GM12864 (cell line): ENCODE data around the gene PTPRT.

ENCODE experiments used
- DNase-seq: peaks from one replicate; pipeline ENCODE4 v3.0.0-alpha.2; 2011; ENCODE audit warnings: low read depth
- H3K4me3 ChIP-seq: 2 replicates; pipeline ENCODE4 v1.5.1; 2011; ENCODE audit warnings: mild to moderate bottlenecking, low read depth, low read length, control low read depth
- TF ChIP-seq, protein P1 (sequence below): IDR thresholded peaks from 2 replicates; pipeline ENCODE4 v1.5.1; 2011; ENCODE audit warnings: low read depth, mild to moderate bottlenecking, moderate library complexity, low read length, control low read depth, inconsistent platforms; ENCODE audit errors: missing control alignments

Gene PTPRT

DNA sequence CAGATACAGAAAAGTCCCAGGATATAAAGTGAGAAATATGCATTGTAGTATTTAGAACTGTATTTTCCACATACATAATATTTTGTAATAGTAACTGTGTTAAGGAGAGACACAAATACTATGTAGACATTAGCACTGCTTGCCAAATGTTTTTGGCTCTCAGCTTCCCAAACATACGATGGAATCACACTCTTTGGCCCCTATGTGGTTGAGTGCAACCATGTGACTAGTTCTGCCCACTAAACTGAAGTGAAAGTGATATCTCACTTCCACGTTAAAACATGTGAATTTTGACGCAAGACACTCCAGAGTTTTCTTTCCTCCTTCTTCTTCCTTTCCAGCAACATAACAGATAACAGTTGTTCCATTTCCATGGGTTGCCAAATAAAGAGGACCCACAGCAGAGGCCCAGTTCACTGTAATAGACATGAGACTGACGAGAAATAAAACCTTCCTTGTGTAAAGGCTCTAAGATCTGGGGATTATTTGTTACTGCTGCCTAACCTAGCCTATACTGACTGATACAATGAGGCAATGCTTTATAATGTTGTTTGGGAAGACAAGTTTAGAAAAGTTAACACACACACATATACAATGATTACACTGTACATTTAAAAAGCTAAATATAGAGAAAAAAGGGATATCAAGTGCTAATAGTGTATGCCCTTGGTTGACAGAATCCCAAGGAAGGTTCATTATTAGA, 97.2 kb downstream of the PTPRT start:
- H3K4me3 ChIP-seq: no peak overlapping the region
- TF ChIP-seq, protein P1, sequence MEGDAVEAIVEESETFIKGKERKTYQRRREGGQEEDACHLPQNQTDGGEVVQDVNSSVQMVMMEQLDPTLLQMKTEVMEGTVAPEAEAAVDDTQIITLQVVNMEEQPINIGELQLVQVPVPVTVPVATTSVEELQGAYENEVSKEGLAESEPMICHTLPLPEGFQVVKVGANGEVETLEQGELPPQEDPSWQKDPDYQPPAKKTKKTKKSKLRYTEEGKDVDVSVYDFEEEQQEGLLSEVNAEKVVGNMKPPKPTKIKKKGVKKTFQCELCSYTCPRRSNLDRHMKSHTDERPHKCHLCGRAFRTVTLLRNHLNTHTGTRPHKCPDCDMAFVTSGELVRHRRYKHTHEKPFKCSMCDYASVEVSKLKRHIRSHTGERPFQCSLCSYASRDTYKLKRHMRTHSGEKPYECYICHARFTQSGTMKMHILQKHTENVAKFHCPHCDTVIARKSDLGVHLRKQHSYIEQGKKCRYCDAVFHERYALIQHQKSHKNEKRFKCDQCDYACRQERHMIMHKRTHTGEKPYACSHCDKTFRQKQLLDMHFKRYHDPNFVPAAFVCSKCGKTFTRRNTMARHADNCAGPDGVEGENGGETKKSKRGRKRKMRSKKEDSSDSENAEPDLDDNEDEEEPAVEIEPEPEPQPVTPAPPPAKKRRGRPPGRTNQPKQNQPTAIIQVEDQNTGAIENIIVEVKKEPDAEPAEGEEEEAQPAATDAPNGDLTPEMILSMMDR: no peak
- DNase-seq: no peak

DNA sequence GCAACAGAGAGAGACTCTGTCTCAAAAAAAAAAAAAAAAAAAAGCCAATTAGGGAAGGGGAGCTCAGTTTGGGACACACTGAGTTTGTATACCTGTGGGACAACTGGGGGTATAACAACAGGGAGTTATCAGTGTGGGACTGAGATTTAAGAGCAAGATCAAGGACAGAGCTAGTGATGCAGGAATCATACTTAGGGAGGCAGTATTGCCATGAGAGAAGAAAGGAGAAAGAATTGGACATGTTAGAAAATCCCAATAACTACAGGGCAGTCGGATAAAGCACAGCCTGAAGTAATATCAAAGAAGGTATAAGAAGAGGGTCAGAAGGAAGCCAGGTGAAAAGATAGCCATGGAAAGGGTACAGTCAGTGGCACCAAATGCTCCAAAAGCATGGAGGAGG, 121.2 kb downstream of the PTPRT start:
- no peak overlapping the region for H3K4me3 ChIP-seq
- no peak for DNase-seq
- TF ChIP-seq, protein P1: no peak

DNA sequence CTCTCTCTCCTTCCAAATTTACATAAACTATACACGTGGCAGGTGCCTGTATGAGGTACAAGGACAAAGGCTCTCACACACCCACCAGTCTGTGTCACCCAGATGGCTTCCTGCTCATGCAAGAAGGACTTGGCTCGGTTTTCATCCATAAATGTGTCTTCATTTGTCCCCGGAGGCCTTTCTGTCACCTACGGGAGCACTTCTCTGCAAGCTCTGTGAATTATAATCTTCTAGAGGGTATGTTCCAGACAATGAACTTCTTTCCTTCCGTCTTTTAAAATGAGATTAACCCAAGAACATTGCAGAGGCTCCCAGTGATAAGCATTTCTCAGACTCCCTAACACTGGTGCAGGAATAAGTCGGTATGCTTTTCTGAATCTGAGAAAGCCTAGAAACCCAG, 123.6 kb downstream of the PTPRT start:
- TF ChIP-seq, protein P1: no peak
- DNase-seq: no peak
- H3K4me3 ChIP-seq: no peak overlapping the region

DNA sequence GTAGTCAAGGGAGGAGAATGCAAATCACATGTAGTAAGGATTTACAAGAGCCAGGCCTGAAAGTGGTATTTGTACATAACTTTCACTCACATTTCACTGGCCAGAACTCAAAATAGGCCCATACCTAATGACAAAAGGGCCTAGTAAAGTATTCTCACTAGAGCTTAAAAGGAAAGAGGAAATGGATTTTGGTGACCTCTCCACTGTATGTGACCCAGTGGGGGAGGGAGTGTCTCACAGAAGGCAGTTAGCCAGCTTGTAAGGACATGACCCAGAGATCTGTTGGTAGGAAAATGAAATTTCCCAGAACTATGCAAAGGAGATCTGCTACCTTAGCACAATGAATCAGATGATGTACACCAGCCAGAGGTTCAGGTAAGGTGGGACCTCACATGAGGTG, 124.4 kb downstream of the PTPRT start:
- H3K4me3 ChIP-seq: no peak overlapping the region
- TF ChIP-seq, protein P1: no peak
- no peak for DNase-seq

DNA sequence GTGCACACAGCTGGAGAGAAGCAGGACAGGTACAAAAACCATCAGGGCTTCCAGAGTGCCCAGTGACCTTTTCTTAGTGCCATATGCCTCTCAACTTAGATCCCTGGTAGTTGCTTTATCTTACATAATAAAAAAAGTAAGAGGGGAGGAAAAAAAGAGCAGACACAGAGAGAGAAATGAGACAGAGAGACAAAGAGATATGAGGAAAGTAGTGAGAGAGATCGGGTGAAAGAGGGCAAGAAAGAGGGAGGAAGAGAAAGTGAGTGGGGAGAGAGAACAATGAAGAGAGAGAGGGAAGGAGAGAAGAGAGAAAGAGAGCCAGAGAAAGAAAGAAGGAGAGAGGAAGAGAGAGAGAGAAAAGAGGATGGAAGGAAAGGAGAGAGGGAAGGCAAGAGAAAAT, 131.6 kb downstream of the PTPRT start:
- TF ChIP-seq, protein P1: no peak
- no peak overlapping the region for H3K4me3 ChIP-seq
- no peak for DNase-seq

DNA sequence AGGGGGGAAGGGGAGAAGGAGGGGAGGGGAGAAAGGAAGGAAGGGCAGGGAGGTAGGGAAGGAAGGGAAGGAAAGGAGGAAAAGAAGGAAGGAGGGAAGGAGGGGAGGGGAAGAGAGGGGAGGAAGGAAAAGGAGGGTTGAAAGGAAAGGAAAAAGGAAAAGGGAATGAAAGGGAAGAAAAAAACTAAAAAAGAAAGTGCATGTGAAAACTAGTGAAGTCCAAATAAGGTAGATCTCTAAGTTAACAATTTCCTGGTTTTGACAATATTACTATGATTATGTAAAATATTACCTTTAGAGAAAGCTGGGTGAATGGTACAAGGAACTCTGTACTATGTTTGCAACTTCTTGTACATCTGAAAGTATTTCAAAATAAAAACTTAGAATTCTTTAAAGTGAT, 132.4 kb downstream of the PTPRT start:
- H3K4me3 ChIP-seq: no peak overlapping the region
- TF ChIP-seq, protein P1: no peak
- DNase-seq: no peak
